Liver (tissue), 3 donors: ENCODE results near the gene TUBA3E.
"Not testable (repeated sequence)": the region's sequence is repeated elsewhere in the genome, so short reads cannot be mapped to it uniquely, and the experiment has no call there.

Experiments
- ATF3 ChIP-seq: IDR thresholded peaks from 2 replicates; pipeline ENCODE4 v1.6.1; 2016; ENCODE audit warnings: antibody characterized with exemption
- JUND ChIP-seq, 2 donors: IDR thresholded peaks; 2 replicates each; pipeline ENCODE4 v1.6.1; 2016; ENCODE audit warnings: antibody characterized with exemption in 2 of 2
- SP1 ChIP-seq: IDR thresholded peaks from 2 replicates; pipeline ENCODE4 v1.6.1; 2018; ENCODE audit warnings: antibody characterized with exemption, mild to moderate bottlenecking
- YY1 ChIP-seq: IDR thresholded peaks from 2 replicates; pipeline ENCODE4 v1.6.1; 2016; ENCODE audit warnings: antibody characterized with exemption, mild to moderate bottlenecking
- TF ChIP-seq, protein P1 (sequence below): fragments of 150-350 bp; IDR thresholded peaks from 2 replicates; pipeline ENCODE4 v1.5.1; 2017; ENCODE audit warnings: improper control_type of control experiment, low read depth, low read length; ENCODE audit not compliant: missing input control
- donor health status: healthy.
- donor health status: healthy.

- TF ChIP-seq, protein P1, sequence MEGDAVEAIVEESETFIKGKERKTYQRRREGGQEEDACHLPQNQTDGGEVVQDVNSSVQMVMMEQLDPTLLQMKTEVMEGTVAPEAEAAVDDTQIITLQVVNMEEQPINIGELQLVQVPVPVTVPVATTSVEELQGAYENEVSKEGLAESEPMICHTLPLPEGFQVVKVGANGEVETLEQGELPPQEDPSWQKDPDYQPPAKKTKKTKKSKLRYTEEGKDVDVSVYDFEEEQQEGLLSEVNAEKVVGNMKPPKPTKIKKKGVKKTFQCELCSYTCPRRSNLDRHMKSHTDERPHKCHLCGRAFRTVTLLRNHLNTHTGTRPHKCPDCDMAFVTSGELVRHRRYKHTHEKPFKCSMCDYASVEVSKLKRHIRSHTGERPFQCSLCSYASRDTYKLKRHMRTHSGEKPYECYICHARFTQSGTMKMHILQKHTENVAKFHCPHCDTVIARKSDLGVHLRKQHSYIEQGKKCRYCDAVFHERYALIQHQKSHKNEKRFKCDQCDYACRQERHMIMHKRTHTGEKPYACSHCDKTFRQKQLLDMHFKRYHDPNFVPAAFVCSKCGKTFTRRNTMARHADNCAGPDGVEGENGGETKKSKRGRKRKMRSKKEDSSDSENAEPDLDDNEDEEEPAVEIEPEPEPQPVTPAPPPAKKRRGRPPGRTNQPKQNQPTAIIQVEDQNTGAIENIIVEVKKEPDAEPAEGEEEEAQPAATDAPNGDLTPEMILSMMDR = not testable (repeated sequence)
- TF ChIP-seq JUND (IDR thresholded peaks at IDR 0.05); YY1; ATF3; SP1: not testable (repeated sequence)
Observed at GRCh38 chr2:130166611-130167010, 31.6 kb downstream of the TUBA3E start.
